ENCODE results near the gene WNK4.
A peak's percentile ranks its signal among the peaks of the same experiment; 100 is the strongest.

DNA sequence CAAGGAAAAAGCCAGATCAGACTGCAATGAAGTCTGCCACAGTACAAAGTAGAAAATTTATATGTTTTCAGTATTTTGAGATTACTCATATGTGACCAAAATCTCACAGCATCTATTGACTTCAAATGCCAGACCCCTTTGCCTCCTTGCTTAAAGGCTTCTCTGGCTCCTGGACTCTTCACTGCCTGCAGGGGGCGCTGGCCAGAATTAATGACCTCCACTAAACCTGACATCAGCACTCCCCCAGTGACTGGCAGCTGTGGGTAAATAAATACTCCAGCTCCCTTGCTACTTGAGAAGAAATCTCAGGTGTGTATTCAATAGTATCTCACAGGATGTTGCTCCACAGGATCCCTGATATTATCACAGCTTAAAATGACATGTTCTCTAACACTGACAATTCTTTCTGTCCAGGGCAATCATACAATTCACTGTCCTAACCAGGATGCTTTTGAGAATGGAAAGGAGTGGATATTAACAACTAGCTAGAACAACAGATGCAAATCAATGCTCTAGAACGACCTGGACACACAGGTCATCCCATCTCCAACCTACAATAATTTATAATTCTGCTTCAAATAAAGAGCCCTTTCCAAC is 39.6 kb downstream of the WNK4 start:
- TF ChIP-seq CTCF (IDR thresholded peaks at IDR 0.05), result peak; percentile 32 to 59 (median 45)
- no peak for TF ChIP-seq POLR2A (IDR thresholded peaks at IDR 0.05)
